Parathyroid adenoma (tissue), 2 donors: Measurements from ENCODE around the gene STT3B.

ENCODE experiments used
- H2AFZ ChIP-seq: fragments of 300-600 bp; sonication (generic); one replicate; pipeline ENCODE4 v1.7.0; 2017; ENCODE audit warnings: antibody characterized with exemption, mild to moderate bottlenecking
- H3K27ac ChIP-seq: fragments of 300-600 bp; sonication (generic); one replicate; pipeline ENCODE4 v1.7.0; 2017
- H3K27me3 ChIP-seq: fragments of 300-600 bp; sonication (generic); one replicate; pipeline ENCODE4 v1.7.0; 2017; ENCODE audit warnings: low read length; ENCODE audit not compliant: control insufficient read depth, insufficient read depth
- H3K36me3 ChIP-seq: fragments of 300-600 bp; sonication (generic); one replicate; pipeline ENCODE4 v1.7.0; 2017; ENCODE audit warnings: low read length; ENCODE audit not compliant: control insufficient read depth, insufficient read depth
- H3K4me1 ChIP-seq: fragments of 300-600 bp; sonication (generic); one replicate; pipeline ENCODE4 v1.7.0; 2017; ENCODE audit warnings: control low read depth
- H3K4me2 ChIP-seq: fragments of 300-600 bp; sonication (generic); one replicate; pipeline ENCODE4 v1.7.0; 2017; ENCODE audit warnings: low read length
- H3K4me3 ChIP-seq: fragments of 300-600 bp; sonication (generic); one replicate; pipeline ENCODE4 v1.7.0; 2017; ENCODE audit warnings: low read depth, low read length
- H3K79me2 ChIP-seq: fragments of 300-600 bp; sonication (generic); one replicate; pipeline ENCODE4 v1.7.0; 2017; ENCODE audit warnings: control low read depth
- H3K9ac ChIP-seq: fragments of 300-600 bp; sonication (generic); one replicate; pipeline ENCODE4 v1.7.0; 2017; ENCODE audit warnings: mild to moderate bottlenecking
- H3K9me3 ChIP-seq: fragments of 300-600 bp; sonication (generic); one replicate; pipeline ENCODE4 v1.7.0; 2017; ENCODE audit warnings: low read length; ENCODE audit not compliant: control insufficient read depth
- TF ChIP-seq, protein P1 (sequence below): fragments of 300-600 bp; sonication (generic); IDR thresholded peaks from one replicate; pipeline ENCODE4 v1.7.0; 2017; ENCODE audit warnings: antibody characterized with exemption, mild to moderate bottlenecking
- donor health status: primary hyperparathyroidism.

Gene STT3B

DNA sequence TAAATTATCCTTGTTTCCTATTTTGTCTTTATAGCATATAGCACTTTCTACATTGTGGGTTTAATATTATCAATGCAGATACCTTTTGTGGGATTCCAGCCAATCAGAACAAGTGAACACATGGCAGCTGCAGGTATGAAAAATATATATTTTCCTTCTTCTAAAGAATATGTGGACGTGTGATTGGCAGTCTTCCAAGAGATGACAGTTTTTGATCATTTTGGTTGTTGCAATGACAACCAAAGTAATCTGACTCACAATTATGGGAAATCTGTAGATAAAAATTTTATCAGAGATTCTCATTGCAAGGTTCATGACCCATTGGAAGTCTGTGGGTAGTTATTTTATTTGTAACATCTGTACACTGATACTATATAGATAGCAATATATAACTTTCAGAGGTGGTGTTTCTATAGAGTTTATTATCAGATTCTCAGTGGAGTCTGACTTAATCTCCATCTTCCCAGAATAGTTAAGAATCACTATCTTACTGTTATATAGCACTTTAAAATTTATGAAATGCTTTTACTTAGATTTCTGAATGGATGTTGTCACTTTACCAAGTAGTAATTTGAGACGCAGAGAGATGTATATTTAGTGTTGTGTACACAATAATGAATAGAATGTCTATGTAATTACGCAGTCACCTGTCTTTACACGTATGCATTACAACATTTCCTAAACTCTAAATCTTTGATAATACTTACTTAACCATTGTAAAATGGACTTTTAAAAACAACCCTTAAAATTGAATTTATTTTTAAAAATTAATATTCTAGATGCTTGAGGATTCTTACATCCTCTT lies 82.5 kb downstream of the STT3B start:
- no peaks in the 10 kb centered on the region for H3K27me3 ChIP-seq
- peaks cover 2% of the 10 kb centered on the region for H3K36me3 ChIP-seq
- no peaks in the 10 kb centered on the region for H3K4me1 ChIP-seq
- no peak overlapping the region for H3K9ac ChIP-seq
- H3K4me2 ChIP-seq = no peak overlapping the region
- H3K9me3 ChIP-seq = no peaks in the 10 kb centered on the region
- TF ChIP-seq, protein P1, sequence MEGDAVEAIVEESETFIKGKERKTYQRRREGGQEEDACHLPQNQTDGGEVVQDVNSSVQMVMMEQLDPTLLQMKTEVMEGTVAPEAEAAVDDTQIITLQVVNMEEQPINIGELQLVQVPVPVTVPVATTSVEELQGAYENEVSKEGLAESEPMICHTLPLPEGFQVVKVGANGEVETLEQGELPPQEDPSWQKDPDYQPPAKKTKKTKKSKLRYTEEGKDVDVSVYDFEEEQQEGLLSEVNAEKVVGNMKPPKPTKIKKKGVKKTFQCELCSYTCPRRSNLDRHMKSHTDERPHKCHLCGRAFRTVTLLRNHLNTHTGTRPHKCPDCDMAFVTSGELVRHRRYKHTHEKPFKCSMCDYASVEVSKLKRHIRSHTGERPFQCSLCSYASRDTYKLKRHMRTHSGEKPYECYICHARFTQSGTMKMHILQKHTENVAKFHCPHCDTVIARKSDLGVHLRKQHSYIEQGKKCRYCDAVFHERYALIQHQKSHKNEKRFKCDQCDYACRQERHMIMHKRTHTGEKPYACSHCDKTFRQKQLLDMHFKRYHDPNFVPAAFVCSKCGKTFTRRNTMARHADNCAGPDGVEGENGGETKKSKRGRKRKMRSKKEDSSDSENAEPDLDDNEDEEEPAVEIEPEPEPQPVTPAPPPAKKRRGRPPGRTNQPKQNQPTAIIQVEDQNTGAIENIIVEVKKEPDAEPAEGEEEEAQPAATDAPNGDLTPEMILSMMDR = no peak
- no peak overlapping the region for H3K27ac ChIP-seq
- peaks cover 5% of the 10 kb centered on the region for H3K79me2 ChIP-seq
- no peak overlapping the region for H3K4me3 ChIP-seq
- no peak overlapping the region for H2AFZ ChIP-seq

DNA sequence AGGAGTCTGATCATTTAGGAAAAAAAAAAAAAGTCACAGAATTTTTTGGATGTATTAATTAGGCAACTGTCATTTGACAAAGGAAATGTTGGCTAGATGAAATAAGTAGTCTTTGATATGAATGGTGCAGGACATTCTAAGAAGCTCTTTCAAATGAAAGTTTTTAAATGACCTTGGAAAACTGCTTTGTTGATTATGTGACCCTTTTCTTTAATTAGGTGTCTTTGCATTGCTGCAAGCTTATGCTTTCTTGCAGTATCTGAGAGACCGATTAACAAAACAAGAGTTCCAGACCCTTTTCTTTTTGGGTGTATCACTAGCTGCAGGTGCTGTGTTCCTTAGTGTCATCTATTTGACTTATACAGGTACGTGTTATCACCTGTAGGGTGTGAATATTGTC lies 84.0 kb downstream of the STT3B start:
- Histone ChIP-seq H3K4me1 (no peaks in the 10 kb centered on the region), H3K4me3 (no peak overlapping the region), H3K9me3 (no peaks in the 10 kb centered on the region), H3K9ac (no peak overlapping the region), H3K4me2 (no peak overlapping the region), H3K27ac (no peak overlapping the region), H3K79me2 (peaks cover 5% of the 10 kb centered on the region), H2AFZ (no peak overlapping the region), H3K27me3 (no peaks in the 10 kb centered on the region), H3K36me3 (peaks cover 2% of the 10 kb centered on the region)
- TF ChIP-seq, protein P1 = no peak

DNA sequence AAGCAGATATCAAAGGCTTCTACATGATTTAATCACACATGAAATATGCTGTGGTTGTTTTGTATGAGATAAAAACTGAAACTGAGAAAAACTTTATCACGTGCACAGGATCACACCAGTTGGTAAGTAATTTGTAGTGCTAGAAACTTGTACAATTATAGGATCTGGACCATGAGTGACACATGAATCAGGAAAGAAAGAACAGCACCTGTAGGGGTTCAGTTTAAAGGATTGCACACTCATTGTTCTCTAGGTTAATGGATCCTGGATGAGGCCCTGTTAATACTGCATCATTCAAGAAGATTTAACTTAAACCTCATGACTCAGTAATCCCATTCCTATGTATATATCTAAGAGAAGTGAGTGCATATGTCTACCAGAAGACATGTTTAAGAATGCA lies 87.9 kb downstream of the STT3B start:
- Histone ChIP-seq H2AFZ (no peak overlapping the region), H3K4me1 (no peaks in the 10 kb centered on the region), H3K27ac (no peak overlapping the region), H3K79me2 (no peaks in the 10 kb centered on the region), H3K9ac (no peak overlapping the region), H3K36me3 (peaks cover 2% of the 10 kb centered on the region), H3K4me3 (no peak overlapping the region), H3K4me2 (no peak overlapping the region), H3K9me3 (no peaks in the 10 kb centered on the region), H3K27me3 (no peaks in the 10 kb centered on the region)
- TF ChIP-seq, protein P1 = no peak

DNA sequence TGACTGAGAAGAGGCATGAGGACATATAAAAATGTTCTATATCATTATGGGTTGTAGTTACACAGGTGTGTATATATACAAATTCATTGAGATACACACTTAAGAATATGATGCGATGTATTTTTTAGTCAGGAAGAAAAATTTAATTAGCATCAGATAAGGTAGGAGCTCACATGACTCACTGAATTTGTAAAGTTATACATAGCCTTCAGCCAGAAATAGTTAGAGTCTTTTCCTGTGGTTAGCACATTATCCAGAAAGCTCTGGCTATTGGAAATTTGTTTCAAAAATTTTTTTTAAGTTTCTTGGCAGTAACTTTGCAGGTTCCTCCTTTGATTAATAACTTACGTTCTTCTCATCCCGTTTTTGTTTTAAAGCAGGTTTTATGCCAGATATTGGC lies 88.6 kb downstream of the STT3B start:
- H3K9me3 ChIP-seq = no peaks in the 10 kb centered on the region
- H3K27me3 ChIP-seq = no peaks in the 10 kb centered on the region
- H3K79me2 ChIP-seq = no peaks in the 10 kb centered on the region
- H3K36me3 ChIP-seq = peaks cover 2% of the 10 kb centered on the region
- TF ChIP-seq, protein P1 = no peak
- no peak overlapping the region for H3K4me2 ChIP-seq
- no peak overlapping the region for H2AFZ ChIP-seq
- H3K9ac ChIP-seq = no peak overlapping the region
- no peak overlapping the region for H3K27ac ChIP-seq
- H3K4me1 ChIP-seq = no peaks in the 10 kb centered on the region
- H3K4me3 ChIP-seq = no peak overlapping the region
